ENCODE data around the gene PTPRA.

- TF ChIP-seq, protein P1, sequence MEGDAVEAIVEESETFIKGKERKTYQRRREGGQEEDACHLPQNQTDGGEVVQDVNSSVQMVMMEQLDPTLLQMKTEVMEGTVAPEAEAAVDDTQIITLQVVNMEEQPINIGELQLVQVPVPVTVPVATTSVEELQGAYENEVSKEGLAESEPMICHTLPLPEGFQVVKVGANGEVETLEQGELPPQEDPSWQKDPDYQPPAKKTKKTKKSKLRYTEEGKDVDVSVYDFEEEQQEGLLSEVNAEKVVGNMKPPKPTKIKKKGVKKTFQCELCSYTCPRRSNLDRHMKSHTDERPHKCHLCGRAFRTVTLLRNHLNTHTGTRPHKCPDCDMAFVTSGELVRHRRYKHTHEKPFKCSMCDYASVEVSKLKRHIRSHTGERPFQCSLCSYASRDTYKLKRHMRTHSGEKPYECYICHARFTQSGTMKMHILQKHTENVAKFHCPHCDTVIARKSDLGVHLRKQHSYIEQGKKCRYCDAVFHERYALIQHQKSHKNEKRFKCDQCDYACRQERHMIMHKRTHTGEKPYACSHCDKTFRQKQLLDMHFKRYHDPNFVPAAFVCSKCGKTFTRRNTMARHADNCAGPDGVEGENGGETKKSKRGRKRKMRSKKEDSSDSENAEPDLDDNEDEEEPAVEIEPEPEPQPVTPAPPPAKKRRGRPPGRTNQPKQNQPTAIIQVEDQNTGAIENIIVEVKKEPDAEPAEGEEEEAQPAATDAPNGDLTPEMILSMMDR (IDR thresholded peaks at IDR 0.05 in 2 of 3, conservative IDR thresholded peaks at IDR 0.05 in 1 of 3; ENCODE audit: insufficient read depth in 2 of 3, low read depth in 1 of 3, low read length in 3 of 3): no peak
- no peak for TF ChIP-seq GABPA (tag; conservative IDR thresholded peaks at IDR 0.05; ENCODE audit: low read depth)
- no peak for TF ChIP-seq CC2D1A (IDR thresholded peaks at IDR 0.05)
- TF ChIP-seq EZH2 (IDR thresholded peaks at IDR 0.05; ENCODE audit: borderline replicate concordance, low read depth, low read length): no peak
- TF ChIP-seq ADNP (tag; IDR thresholded peaks at IDR 0.05): no peak
- TF ChIP-seq POLR2A (conservative IDR thresholded peaks at IDR 0.05): no peak
Observed at GRCh38 chr20:2851086-2851485, 22.2 kb upstream of the PTPRA start.

Measured in K562 (cell line).